Esophagus squamous epithelium (tissue), 5 donors: ENCODE results near the gene CD19. TPM values are rescaled to one million over a fixed set of nuclear protein-coding genes. Genes with fewer than 3 reads are reported as not detected.
"Not testable (repeated sequence)": the region's sequence is repeated elsewhere in the genome, so short reads cannot be mapped to it uniquely, and the experiment has no call there.

Source experiments
- DNase-seq: peaks from one replicate; lab custom pipeline; 2025; lab: John Stamatoyannopoulos, UW
- H3K27ac ChIP-seq, 4 donors: fragments of 200-600 bp; sonication (generic); one replicate each; pipeline ENCODE4 v1.5.1; 2016 to 2019; ENCODE audit warnings: mild to moderate bottlenecking in 1 of 4
- H3K27me3 ChIP-seq, 4 donors: fragments of 200-600 bp; sonication (generic); 1 replicate in 3 of 4; 2 replicates in 1 of 4; pipeline versions ENCODE4 v1.5.1 to v1.6.0; 2017 to 2021; ENCODE audit warnings: antibody characterized with exemption in 1 of 4
- H3K36me3 ChIP-seq, 3 donors: fragments of 200-600 bp; sonication (generic); one replicate each; pipeline ENCODE4 v1.5.1; 2016 to 2019
- H3K4me1 ChIP-seq, 3 donors: fragments of 200-600 bp; sonication (generic); one replicate each; pipeline ENCODE4 v1.5.1; 2017 to 2019
- H3K4me3 ChIP-seq, 4 donors: fragments of 200-600 bp; sonication (generic); 1 replicate in 3 of 4; 2 replicates in 1 of 4; pipeline ENCODE4 v1.5.1; 2016 to 2019; ENCODE audit warnings: mild to moderate bottlenecking in 2 of 4, moderate library complexity in 1 of 4
- H3K9me3 ChIP-seq, 3 donors: fragments of 200-600 bp; sonication (generic); one replicate each; pipeline ENCODE4 v1.5.1; 2016 to 2019
- CTCF ChIP-seq, 6 experiments: fragments of 450-650 bp in 4 of 6; fragments of 200-600 bp in 2 of 6; sonication (generic) in 2 of 6; IDR thresholded peaks; one replicate each; pipeline ENCODE4 v1.5.1; 2016 to 2019; ENCODE audit warnings: antibody characterized with exemption in 6 of 6, mild to moderate bottlenecking in 4 of 6, moderate library complexity in 4 of 6
- POLR2A ChIP-seq, 4 donors: fragments of 450-650 bp; IDR thresholded peaks; one replicate each; pipeline ENCODE4 v1.6.1; 2017; ENCODE audit warnings: antibody characterized with exemption in 4 of 4, mild to moderate bottlenecking in 4 of 4, moderate library complexity in 3 of 4
- WGBS, 2 donors: methylation state at CpG; one replicate each; pipeline ENCODE4 v1.1.5; 2018; 5-methylcytosine and 5-hydroxymethylcytosine counted together
- intact Hi-C: fragments of 100-400 bp; cut with DNase I; formaldehyde crosslinking; loops from one replicate; pipeline ENCODE4 v1.15.0; 2022
- total RNA-seq, 4 donors: library from RNA; depleted of rRNA; stranded (reverse); fragments of >200 nt; gene quantifications; one replicate each; pipeline ENCODE4 v1.1.0, GENCODE V29; 2016
- donor health status: DM: yes; HTN: yes; CAD: no.

CD19 gene
- total RNA-seq = under 1 TPM in 2 of 4 donors, not detected in 2; 0.19 to 0.42 TPM

- H3K4me3 ChIP-seq = no peak within 1 kb of the TSS
- peaks cover 0 to 11% (median under 1%) of the 10 kb centered on the region in 3 donors for H3K4me1 ChIP-seq
- H3K9me3 ChIP-seq = no peaks in the 10 kb centered on the region
- TF ChIP-seq CTCF (IDR thresholded peaks at IDR 0.05) (no peak), POLR2A (IDR thresholded peaks at IDR 0.05) (no peak)
- 77 to 90% methylated on average over 8 to 10 of the region's 10 CpGs for WGBS, 2 donors
- DNase-seq = no peak
- no peaks in the 10 kb centered on the region for H3K27me3 ChIP-seq
- H3K36me3 ChIP-seq = no peaks in the 10 kb centered on the region
- intact Hi-C loops = no loop called here
- H3K27ac ChIP-seq = no peak within 1 kb of the TSS
Observed at GRCh38 chr16:28931801-28932225, at the start of gene CD19. TSS of gene CD19 (plus strand) at chr16:28931971. CDS start at chr16:28932001, 30 bp downstream.

DNA sequence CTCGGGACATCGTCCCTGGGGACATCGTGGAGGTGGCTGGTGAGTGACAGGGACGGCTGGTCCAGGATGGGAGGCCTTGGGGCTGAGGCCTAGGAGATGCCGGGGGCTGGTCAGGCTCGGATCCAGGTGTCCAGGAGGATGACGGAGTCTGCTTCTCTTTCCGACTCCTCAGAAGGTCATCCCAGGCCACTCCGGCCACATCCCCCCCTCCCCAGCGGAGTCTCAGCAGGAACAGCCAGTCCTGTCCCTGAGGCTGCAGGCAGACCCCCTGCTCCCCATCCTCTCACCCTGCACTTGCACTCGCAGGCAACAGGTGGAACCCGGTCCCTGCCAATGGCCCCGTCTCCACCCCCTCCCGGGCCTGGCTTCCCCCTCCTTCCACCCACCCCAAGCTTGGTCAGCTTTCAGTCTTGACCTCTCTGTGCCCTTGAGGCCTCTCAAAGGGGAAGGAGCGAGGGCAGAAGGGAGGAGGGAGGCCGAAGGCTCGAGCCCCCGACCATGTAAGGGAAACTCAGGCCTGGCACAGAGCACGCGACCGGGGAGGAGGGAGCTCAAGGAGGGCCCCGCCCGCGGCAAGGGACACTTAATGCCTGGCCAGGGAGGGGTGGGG, 49.1 kb upstream of the CD19 start:
- peaks cover 0 to 43% (median 0%) of the 10 kb centered on the region in 4 donors for H3K27me3 ChIP-seq
- DNase-seq = no peak
- no peak overlapping the region for H3K4me3 ChIP-seq
- 68 to 75% methylated on average over 4 to 11 of the region's 24 CpGs for WGBS, 2 donors
- no peak overlapping the region for H3K27ac ChIP-seq
- H3K4me1 ChIP-seq = peaks cover 12 to 28% (median 16%) of the 10 kb centered on the region in 3 donors
- no peak for TF ChIP-seq POLR2A (IDR thresholded peaks at IDR 0.05)
- no peak for TF ChIP-seq CTCF (IDR thresholded peaks at IDR 0.05)
- H3K9me3 ChIP-seq = no peaks in the 10 kb centered on the region
- intact Hi-C loops = no loop called here
- H3K36me3 ChIP-seq = no peaks in the 10 kb centered on the region

GRCh38 chr16:28883221-28883996, 48.4 kb upstream of the CD19 start:
- peaks cover 0 to 43% (median 0%) of the 10 kb centered on the region in 4 donors for H3K27me3 ChIP-seq
- no peak for DNase-seq
- 63 to 67% methylated on average over 18 to 21 of the region's 25 CpGs for WGBS, 2 donors
- H3K27ac ChIP-seq = no peak overlapping the region
- no peaks in the 10 kb centered on the region for H3K9me3 ChIP-seq
- peaks cover 12 to 28% (median 16%) of the 10 kb centered on the region in 3 donors for H3K4me1 ChIP-seq
- no peaks in the 10 kb centered on the region for H3K36me3 ChIP-seq
- H3K4me3 ChIP-seq = no peak overlapping the region
- intact Hi-C loops = no loop called here
- no peak for TF ChIP-seq CTCF (IDR thresholded peaks at IDR 0.05)
- TF ChIP-seq POLR2A (IDR thresholded peaks at IDR 0.05) = no peak

- H3K27me3 ChIP-seq = peaks cover 0 to 43% (median 0%) of the 10 kb centered on the region in 4 donors
- TF ChIP-seq POLR2A (IDR thresholded peaks at IDR 0.05) (no peak), CTCF (IDR thresholded peaks at IDR 0.05) (no peak)
- H3K9me3 ChIP-seq = no peaks in the 10 kb centered on the region
- H3K27ac ChIP-seq = no peak overlapping the region
- no peak overlapping the region for H3K4me3 ChIP-seq
- DNase-seq = no peak
- intact Hi-C loops = no loop called here
- peaks cover 11 to 22% (median 13%) of the 10 kb centered on the region in 3 donors for H3K4me1 ChIP-seq
- WGBS, 2 donors = 89 to 95% methylated on average over 4 to 6 of the region's 6 CpGs
- no peaks in the 10 kb centered on the region for H3K36me3 ChIP-seq
Observed at GRCh38 chr16:28884045-28884444, 47.7 kb upstream of the CD19 start.

GRCh38 chr16:28886945-28887344, 44.8 kb upstream of the CD19 start:
- Histone ChIP-seq H3K9me3 (no peaks in the 10 kb centered on the region), H3K4me3 (no peak overlapping the region), H3K36me3 (no peaks in the 10 kb centered on the region), H3K27me3 (peaks cover 0 to 24% (median 0%) of the 10 kb centered on the region in 4 donors), H3K27ac (no peak overlapping the region), H3K4me1 (peaks cover 0 to 5% (median 0%) of the 10 kb centered on the region in 3 donors)
- intact Hi-C loops = no loop called here
- WGBS, 2 donors = 43 to 70% methylated on average over 4 of the region's 10 CpGs
- TF ChIP-seq CTCF (IDR thresholded peaks at IDR 0.05) (no peak), POLR2A (IDR thresholded peaks at IDR 0.05) (no peak)
- DNase-seq = no peak

DNA sequence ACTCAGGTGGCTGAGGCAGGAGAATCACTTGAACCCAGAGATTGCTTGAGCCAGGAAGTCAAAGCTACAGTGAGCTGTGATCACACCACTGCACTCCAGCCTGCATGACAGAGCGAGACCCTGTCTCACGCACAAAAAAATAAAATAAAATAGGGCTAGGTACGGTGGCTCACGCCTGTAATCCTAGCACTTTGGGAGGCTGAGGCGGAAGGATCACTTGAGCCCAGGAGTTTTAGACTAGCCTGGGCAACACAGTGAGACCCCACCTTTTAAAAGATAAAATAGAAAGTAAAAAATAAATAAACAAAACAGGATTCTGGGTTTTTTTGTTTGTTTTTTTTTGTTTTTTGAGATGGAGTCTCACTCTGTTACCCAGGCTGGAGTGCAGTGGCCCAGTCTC, 41.4 kb upstream of the CD19 start:
- H3K9me3 ChIP-seq, H3K36me3 ChIP-seq, H3K4me1 ChIP-seq, H3K27me3 ChIP-seq, intact Hi-C loops, H3K27ac ChIP-seq, H3K4me3 ChIP-seq, DNase-seq: not testable (repeated sequence)
- WGBS, 2 donors = 92 to 94% methylated on average over 5 of the region's 5 CpGs
